Neural cell (in vitro differentiated cells): ENCODE measurements around the gene C1R. TPM values are rescaled to one million over a fixed set of nuclear protein-coding genes. Genes with fewer than 3 reads are reported as not detected.

Experiments
- H2AFZ ChIP-seq: fragments of 200-600, 300-800 bp; sonication (generic), shearing (Covaris generic); 2 replicates; pipeline ENCODE4 v1.6.0; 2014; ENCODE audit warnings: low read depth, mild to moderate bottlenecking, antibody characterized with exemption, low read length, moderate library complexity
- H3F3A ChIP-seq: fragments of 200-600 bp; shearing (Covaris generic); 2 replicates; pipeline ENCODE4 v1.6.1; 2016; ENCODE audit warnings: mild to moderate bottlenecking, moderate library complexity, mixed read lengths, antibody characterized with exemption, low read length; ENCODE audit not compliant: insufficient read depth, poor library complexity, severe bottlenecking
- H3K27ac ChIP-seq: fragments of 200-600, 300-800 bp; sonication (generic), shearing (Covaris generic); 2 replicates; pipeline ENCODE4 v1.5.1; 2014; ENCODE audit warnings: mild to moderate bottlenecking, low read length, moderate library complexity
- H3K27me3 ChIP-seq: fragments of 300-800, 200-600 bp; sonication (generic), shearing (Covaris generic); 2 replicates; pipeline ENCODE4 v1.6.0; 2014; ENCODE audit warnings: mild to moderate bottlenecking, low read depth, low read length, moderate library complexity; ENCODE audit not compliant: insufficient read depth
- H3K36me3 ChIP-seq: fragments of 300-800, 200-600 bp; sonication (generic), shearing (Covaris generic); 2 replicates; pipeline ENCODE4 v1.5.1; 2014; ENCODE audit warnings: mild to moderate bottlenecking, antibody characterized with exemption, low read length, moderate library complexity; ENCODE audit not compliant: insufficient read depth
- H3K4me2 ChIP-seq: fragments of 300-800, 200-600 bp; sonication (generic), shearing (Covaris generic); 2 replicates; pipeline ENCODE4 v1.6.0; 2014; ENCODE audit warnings: mild to moderate bottlenecking, low read length
- H3K4me3 ChIP-seq: fragments of 300-800, 200-600 bp; sonication (generic), shearing (Covaris generic); 2 replicates; pipeline ENCODE4 v1.5.1; 2014; ENCODE audit warnings: mild to moderate bottlenecking, low read length, moderate library complexity
- H3K79me2 ChIP-seq: fragments of 200-600 bp; shearing (Covaris generic); replicated peaks from 2 replicates; pipeline ENCODE4 v1.6.0; 2014; ENCODE audit warnings: mild to moderate bottlenecking, low read length, moderate library complexity; ENCODE audit not compliant: insufficient read depth
- H3K9ac ChIP-seq: fragments of 300-800, 200-600 bp; sonication (generic), shearing (Covaris generic); 2 replicates; pipeline ENCODE4 v1.6.1; 2016; ENCODE audit warnings: mild to moderate bottlenecking, low read length, mixed read lengths
- H3K9me2 ChIP-seq: fragments of 200-600 bp; shearing (Covaris generic); 2 replicates; pipeline ENCODE4 v1.6.1; 2016; ENCODE audit warnings: mild to moderate bottlenecking, low read length, mixed read lengths; ENCODE audit not compliant: insufficient read depth
- H3K9me3 ChIP-seq: fragments of 200-600, 300-800 bp; sonication (generic), shearing (Covaris generic); 2 replicates; pipeline ENCODE4 v1.6.1; 2016; ENCODE audit warnings: mild to moderate bottlenecking, mixed run types, low read length, moderate library complexity, mixed read lengths
- H4K20me1 ChIP-seq: fragments of 200-600 bp; shearing (Covaris generic); 2 replicates; pipeline ENCODE4 v1.6.1; 2016; ENCODE audit warnings: mild to moderate bottlenecking, mixed run types; ENCODE audit not compliant: insufficient read depth
- EP300 ChIP-seq: fragments of 450-650 bp; conservative IDR thresholded peaks from 2 replicates; pipeline ENCODE4 v1.6.1; 2014; ENCODE audit warnings: antibody characterized with exemption, mild to moderate bottlenecking, moderate library complexity; ENCODE audit not compliant: poor library complexity, severe bottlenecking
- EZH2 ChIP-seq: fragments of 200-600, 300-800 bp; shearing (Covaris generic), sonication (generic); IDR thresholded peaks from 2 replicates; pipeline ENCODE4 v1.6.1; 2014; ENCODE audit warnings: antibody characterized with exemption, low read length, borderline replicate concordance, mild to moderate bottlenecking; ENCODE audit not compliant: insufficient read depth, poor library complexity, severe bottlenecking
- MXI1 ChIP-seq: fragments of 450-650 bp; conservative IDR thresholded peaks from 2 replicates; pipeline ENCODE4 v1.6.1; 2014; ENCODE audit warnings: antibody characterized with exemption, mild to moderate bottlenecking; ENCODE audit not compliant: poor library complexity, severe bottlenecking
- POLR2AphosphoS5 ChIP-seq: IDR thresholded peaks from 2 replicates; pipeline ENCODE4 v1.6.1; 2012
- RAD21 ChIP-seq: fragments of 450-650 bp; conservative IDR thresholded peaks from 2 replicates; pipeline ENCODE4 v1.6.1; 2014; ENCODE audit warnings: antibody characterized with exemption, mild to moderate bottlenecking, moderate library complexity
- SMC3 ChIP-seq: fragments of 450-650 bp; conservative IDR thresholded peaks from 2 replicates; pipeline ENCODE4 v1.6.1; 2014; ENCODE audit warnings: antibody characterized with exemption, mild to moderate bottlenecking, moderate library complexity; ENCODE audit not compliant: poor library complexity
- TAF1 ChIP-seq: IDR thresholded peaks from 2 replicates; pipeline ENCODE4 v1.6.1; 2012; ENCODE audit warnings: low read depth
- polyA plus RNA-seq: library from polyadenylated mRNA; depleted of rRNA; stranded (reverse); fragments of >200 nt; gene quantifications from 2 replicates; pipeline ENCODE4 v1.2.3, GENCODE V29; 2014
- TF ChIP-seq, protein P1 (sequence below): fragments of 450-650 bp; IDR thresholded peaks from 2 replicates; pipeline ENCODE4 v1.5.1; 2014; ENCODE audit warnings: antibody characterized with exemption, mild to moderate bottlenecking, moderate library complexity; ENCODE audit not compliant: poor library complexity, severe bottlenecking
- TF ChIP-seq, protein P2 (sequence below): IDR thresholded peaks from 2 replicates; pipeline ENCODE4 v1.6.1; 2012; ENCODE audit warnings: borderline replicate concordance

C1R gene
- polyA plus RNA-seq, 1 donor from 2014 or later = 1.7 TPM

DNA sequence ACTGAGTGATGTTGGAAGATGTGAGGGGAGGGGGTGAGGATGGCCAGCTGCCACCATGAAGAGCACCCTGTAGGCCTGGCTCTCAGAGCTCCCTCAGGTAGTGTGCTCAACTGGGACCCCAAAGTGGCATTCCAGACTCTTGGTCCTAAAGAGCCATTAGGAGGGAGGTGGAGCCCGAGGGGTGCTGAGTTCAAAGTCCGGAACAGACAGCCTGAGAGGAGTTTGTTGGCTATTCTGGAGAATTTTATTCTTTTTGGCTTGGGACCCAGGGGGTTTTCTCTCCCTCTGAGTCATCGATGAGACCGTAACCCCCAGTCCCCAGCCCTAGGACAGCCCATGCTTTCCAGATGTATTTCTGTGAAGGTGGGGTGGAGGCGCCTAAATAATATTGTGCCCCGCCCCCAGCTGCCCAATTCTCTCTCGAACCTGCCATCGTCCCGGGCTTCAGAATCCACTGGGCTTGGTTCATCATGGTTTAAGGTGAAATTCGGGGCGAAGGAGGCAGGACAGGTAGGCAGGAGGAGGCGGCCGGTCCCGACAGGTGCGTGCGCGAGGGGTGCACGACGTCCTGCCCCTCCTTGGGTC is 37.1 kb upstream of the C1R start:
- Histone ChIP-seq H3K9me2 (no peaks in the 10 kb centered on the region), H3K4me2 (peak overlapping the region; percentile 52), H3K4me3 (peak overlapping the region; percentile 85), H3K27ac (peak overlapping the region; percentile 89), H3F3A (no peaks in the 10 kb centered on the region), H3K36me3 (no peaks in the 10 kb centered on the region), H3K9me3 (no peaks in the 10 kb centered on the region), H3K27me3 (peaks cover 5% of the 10 kb centered on the region), H4K20me1 (no peaks in the 10 kb centered on the region), H3K79me2 (peaks cover 14% of the 10 kb centered on the region), H2AFZ (peak overlapping the region; percentile 95), H3K9ac (peak overlapping the region; percentile 97)
- peak; percentile 9 for TF ChIP-seq MXI1
- no peak for TF ChIP-seq SMC3
- TF ChIP-seq EP300 = no peak
- TF ChIP-seq, protein P1, sequence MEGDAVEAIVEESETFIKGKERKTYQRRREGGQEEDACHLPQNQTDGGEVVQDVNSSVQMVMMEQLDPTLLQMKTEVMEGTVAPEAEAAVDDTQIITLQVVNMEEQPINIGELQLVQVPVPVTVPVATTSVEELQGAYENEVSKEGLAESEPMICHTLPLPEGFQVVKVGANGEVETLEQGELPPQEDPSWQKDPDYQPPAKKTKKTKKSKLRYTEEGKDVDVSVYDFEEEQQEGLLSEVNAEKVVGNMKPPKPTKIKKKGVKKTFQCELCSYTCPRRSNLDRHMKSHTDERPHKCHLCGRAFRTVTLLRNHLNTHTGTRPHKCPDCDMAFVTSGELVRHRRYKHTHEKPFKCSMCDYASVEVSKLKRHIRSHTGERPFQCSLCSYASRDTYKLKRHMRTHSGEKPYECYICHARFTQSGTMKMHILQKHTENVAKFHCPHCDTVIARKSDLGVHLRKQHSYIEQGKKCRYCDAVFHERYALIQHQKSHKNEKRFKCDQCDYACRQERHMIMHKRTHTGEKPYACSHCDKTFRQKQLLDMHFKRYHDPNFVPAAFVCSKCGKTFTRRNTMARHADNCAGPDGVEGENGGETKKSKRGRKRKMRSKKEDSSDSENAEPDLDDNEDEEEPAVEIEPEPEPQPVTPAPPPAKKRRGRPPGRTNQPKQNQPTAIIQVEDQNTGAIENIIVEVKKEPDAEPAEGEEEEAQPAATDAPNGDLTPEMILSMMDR = no peak
- TF ChIP-seq POLR2AphosphoS5 = no peak
- TF ChIP-seq RAD21 = peak; percentile 10
- TF ChIP-seq, protein P2, sequence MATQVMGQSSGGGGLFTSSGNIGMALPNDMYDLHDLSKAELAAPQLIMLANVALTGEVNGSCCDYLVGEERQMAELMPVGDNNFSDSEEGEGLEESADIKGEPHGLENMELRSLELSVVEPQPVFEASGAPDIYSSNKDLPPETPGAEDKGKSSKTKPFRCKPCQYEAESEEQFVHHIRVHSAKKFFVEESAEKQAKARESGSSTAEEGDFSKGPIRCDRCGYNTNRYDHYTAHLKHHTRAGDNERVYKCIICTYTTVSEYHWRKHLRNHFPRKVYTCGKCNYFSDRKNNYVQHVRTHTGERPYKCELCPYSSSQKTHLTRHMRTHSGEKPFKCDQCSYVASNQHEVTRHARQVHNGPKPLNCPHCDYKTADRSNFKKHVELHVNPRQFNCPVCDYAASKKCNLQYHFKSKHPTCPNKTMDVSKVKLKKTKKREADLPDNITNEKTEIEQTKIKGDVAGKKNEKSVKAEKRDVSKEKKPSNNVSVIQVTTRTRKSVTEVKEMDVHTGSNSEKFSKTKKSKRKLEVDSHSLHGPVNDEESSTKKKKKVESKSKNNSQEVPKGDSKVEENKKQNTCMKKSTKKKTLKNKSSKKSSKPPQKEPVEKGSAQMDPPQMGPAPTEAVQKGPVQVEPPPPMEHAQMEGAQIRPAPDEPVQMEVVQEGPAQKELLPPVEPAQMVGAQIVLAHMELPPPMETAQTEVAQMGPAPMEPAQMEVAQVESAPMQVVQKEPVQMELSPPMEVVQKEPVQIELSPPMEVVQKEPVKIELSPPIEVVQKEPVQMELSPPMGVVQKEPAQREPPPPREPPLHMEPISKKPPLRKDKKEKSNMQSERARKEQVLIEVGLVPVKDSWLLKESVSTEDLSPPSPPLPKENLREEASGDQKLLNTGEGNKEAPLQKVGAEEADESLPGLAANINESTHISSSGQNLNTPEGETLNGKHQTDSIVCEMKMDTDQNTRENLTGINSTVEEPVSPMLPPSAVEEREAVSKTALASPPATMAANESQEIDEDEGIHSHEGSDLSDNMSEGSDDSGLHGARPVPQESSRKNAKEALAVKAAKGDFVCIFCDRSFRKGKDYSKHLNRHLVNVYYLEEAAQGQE = no peak
- TF ChIP-seq TAF1 = no peak
- TF ChIP-seq EZH2 = no peak

DNA sequence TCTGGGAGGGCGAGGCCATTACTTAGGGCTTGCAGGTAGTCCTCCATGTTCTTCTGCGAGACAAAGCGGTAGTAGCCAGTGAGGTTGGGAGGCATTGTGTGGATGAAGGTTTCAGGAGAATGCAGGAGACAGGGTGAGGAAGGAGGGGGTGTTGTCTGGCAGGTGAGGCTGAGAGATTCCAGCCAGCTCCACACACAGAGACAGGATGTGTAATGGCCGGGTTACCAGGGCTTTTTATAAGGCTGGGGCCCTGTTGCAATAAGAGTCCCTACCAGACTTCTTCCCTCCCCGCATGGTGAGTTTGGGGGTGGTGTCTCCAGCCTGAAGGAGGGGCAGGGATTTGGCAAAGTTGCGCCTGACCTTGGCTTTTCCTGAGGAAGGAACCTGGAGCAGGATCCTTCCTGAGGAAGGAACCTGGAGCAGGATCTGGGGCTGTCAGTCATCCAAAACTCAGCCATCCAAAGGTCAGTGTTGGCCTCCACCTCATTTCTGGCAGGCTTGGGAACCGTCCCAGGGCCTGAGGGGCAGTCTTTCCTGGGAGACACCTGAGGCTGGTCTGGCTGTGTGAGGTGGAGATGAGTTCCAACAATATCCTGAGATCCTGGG is 36.5 kb upstream of the C1R start, which contains the start of gene RBP5:
TSS of gene RBP5 (minus strand) at position 209 of the 606 bp plus-strand sequence. CDS start at position 95, 114 bp downstream.
- H3K4me2 ChIP-seq = peak within 1 kb of the TSS; percentile 52
- H3K79me2 ChIP-seq = peaks cover 14% of the 10 kb centered on the region
- no peaks in the 10 kb centered on the region for H3F3A ChIP-seq
- peaks cover 5% of the 10 kb centered on the region for H3K27me3 ChIP-seq
- no peaks in the 10 kb centered on the region for H3K36me3 ChIP-seq
- no peaks in the 10 kb centered on the region for H3K9me3 ChIP-seq
- H3K9me2 ChIP-seq = no peaks in the 10 kb centered on the region
- peak within 1 kb of the TSS; percentile 95 for H2AFZ ChIP-seq
- TF ChIP-seq TAF1 (no peak), RAD21 (no peak), POLR2AphosphoS5 (no peak), EZH2 (no peak), MXI1 (no peak), SMC3 (no peak), EP300 (no peak)
- TF ChIP-seq, protein P1 = no peak
- TF ChIP-seq, protein P2 = no peak
- H3K27ac ChIP-seq = peak within 1 kb of the TSS; percentile 89
- peak within 1 kb of the TSS; percentile 85 for H3K4me3 ChIP-seq
- H4K20me1 ChIP-seq = no peaks in the 10 kb centered on the region
- peak within 1 kb of the TSS; percentile 97 for H3K9ac ChIP-seq
